SK-N-SH (cell line): ENCODE results near the gene LSM14A. TPM values are rescaled to one million over a fixed set of nuclear protein-coding genes. Genes with fewer than 3 reads are reported as not detected.
A peak's percentile ranks its signal among the peaks of the same experiment; 100 is the strongest.

Experiments
- CTCF ChIA-PET: fragments of 300-600, 350-600 bp; formaldehyde crosslinking; extraction: SDS; loops from one replicate; lab custom pipeline; 2021; lab: Yijun Ruan, JAX
- POLR2A ChIA-PET: fragments of 350-600 bp; sonication (Branson Sonifier 250); formaldehyde crosslinking; extraction: SDS; loops from one replicate; lab custom pipeline; 2020; ENCODE audit warnings: antibody characterized with exemption, inconsistent platforms; lab: Yijun Ruan, JAX
- DNase-seq: peaks from one replicate; pipeline ENCODE4 v3.0.0; 2012
- H2AFZ ChIP-seq: fragments of 200-600 bp; sonication (generic); 2 replicates; pipeline ENCODE4 v1.8.1; 2016; ENCODE audit warnings: antibody characterized with exemption, mild to moderate bottlenecking, low read depth
- H3F3A ChIP-seq: fragments of 200-600 bp; sonication (generic); replicated peaks from 2 replicates; pipeline ENCODE3; 2016; ENCODE audit warnings: antibody characterized with exemption, mild to moderate bottlenecking; ENCODE audit not compliant: insufficient read depth
- H3K27ac ChIP-seq, 2 experiments: fragments of 200-500 bp in 1 of 2; fragments of 200-600 bp in 1 of 2; sonication (Bioruptor generic) in 1 of 2; sonication (generic), shearing (Covaris generic) in 1 of 2; 2 replicates each; pipeline versions ENCODE4 v1.5.1 to v1.6.1; 2014 to 2016; ENCODE audit warnings: low read depth in 2 of 2, inconsistent platforms in 1 of 2, low read length in 1 of 2, mild to moderate bottlenecking in 1 of 2, mixed read lengths in 1 of 2
- H3K27me3 ChIP-seq: fragments of 200-600 bp; sonication (generic), shearing (Covaris generic); 2 replicates; pipeline ENCODE4 v1.6.1; 2016; ENCODE audit warnings: mixed run types; ENCODE audit not compliant: insufficient read depth
- H3K36me3 ChIP-seq, 2 experiments: fragments of 200-500 bp in 1 of 2; fragments of 200-600 bp in 1 of 2; sonication (Bioruptor generic) in 1 of 2; sonication (generic) in 1 of 2; replicated peaks in 1 of 2; 2 replicates each; pipeline versions ENCODE3 to v1.5.1; 2014 to 2016; ENCODE audit warnings: low read length in 1 of 2, mild to moderate bottlenecking in 1 of 2; ENCODE audit not compliant: insufficient read depth in 2 of 2, control insufficient read depth in 1 of 2
- H3K4me1 ChIP-seq, 2 experiments: fragments of 200-500 bp in 1 of 2; fragments of 200-600 bp in 1 of 2; sonication (Bioruptor generic) in 1 of 2; sonication (generic), shearing (Covaris generic) in 1 of 2; 2 replicates each; pipeline versions ENCODE4 v1.5.1 to v1.6.1; 2014 to 2016; ENCODE audit warnings: low read depth in 1 of 2, low read length in 1 of 2, mixed run types in 1 of 2; ENCODE audit not compliant: insufficient read depth in 2 of 2, control insufficient read depth in 1 of 2
- H3K4me2 ChIP-seq: fragments of 200-600 bp; sonication (generic), shearing (Covaris generic); 2 replicates; pipeline ENCODE4 v1.6.1; 2017; ENCODE audit warnings: mixed run types
- H3K4me3 ChIP-seq, 2 experiments: fragments of 200-500 bp in 1 of 2; fragments of 200-600 bp in 1 of 2; sonication (Bioruptor generic) in 1 of 2; sonication (generic), shearing (Covaris generic) in 1 of 2; 2 replicates each; pipeline versions ENCODE4 v1.5.1 to v1.8.1; 2014 to 2016; ENCODE audit warnings: low read depth in 2 of 2, inconsistent platforms in 1 of 2, low read length in 1 of 2, mild to moderate bottlenecking in 1 of 2, mixed read lengths in 1 of 2, moderate library complexity in 1 of 2
- H3K79me2 ChIP-seq: fragments of 200-600 bp; sonication (generic); 2 replicates; pipeline ENCODE4 v1.8.1; 2017; ENCODE audit warnings: mild to moderate bottlenecking; ENCODE audit not compliant: insufficient read depth
- H3K9ac ChIP-seq: fragments of 200-600 bp; sonication (generic); 2 replicates; pipeline ENCODE4 v1.6.1; 2017; ENCODE audit warnings: mixed run types
- H3K9me2 ChIP-seq: fragments of 200-600 bp; sonication (generic); 2 replicates; pipeline ENCODE4 v1.6.1; 2017; ENCODE audit warnings: mixed run types
- H3K9me3 ChIP-seq: fragments of 200-600 bp; sonication (generic); 2 replicates; pipeline ENCODE4 v1.6.1; 2017; ENCODE audit warnings: mixed run types, mild to moderate bottlenecking, moderate library complexity
- H4K20me1 ChIP-seq: fragments of 200-600 bp; sonication (generic); 2 replicates; pipeline ENCODE4 v1.6.1; 2017; ENCODE audit warnings: mild to moderate bottlenecking, mixed run types; ENCODE audit not compliant: insufficient read depth
- CHD2 ChIP-seq: fragments of 150-350 bp; IDR thresholded peaks from 2 replicates; pipeline ENCODE4 v1.6.1; 2018; ENCODE audit warnings: low read length; ENCODE audit not compliant: partially characterized antibody
- EP300 ChIP-seq, 2 experiments: IDR thresholded peaks; 2 replicates each; pipeline versions ENCODE4 v1.4.0 to v1.6.1; 2012; ENCODE audit warnings: borderline replicate concordance in 1 of 2, low read depth in 1 of 2, low read length in 1 of 2
- FOXJ3 ChIP-seq: sonication (generic); formaldehyde crosslinking; IDR thresholded peaks from 2 replicates; pipeline ENCODE4 v1.5.1; 2020; ENCODE audit warnings: mild to moderate bottlenecking, missing genetic modification reagents
- GABPA ChIP-seq: IDR thresholded peaks from 2 replicates; pipeline ENCODE4 v1.4.0; 2012; ENCODE audit warnings: low read depth, mild to moderate bottlenecking
- MEF2A ChIP-seq: IDR thresholded peaks from 2 replicates; pipeline ENCODE4 v1.4.0; 2012; ENCODE audit warnings: low read depth, borderline replicate concordance
- NFIC ChIP-seq: IDR thresholded peaks from 2 replicates; pipeline ENCODE4 v1.4.0; 2012; ENCODE audit warnings: borderline replicate concordance
- RAD21 ChIP-seq: IDR thresholded peaks from 2 replicates; pipeline ENCODE4 v1.6.1; 2012; ENCODE audit warnings: mild to moderate bottlenecking, low read length
- RFX5 ChIP-seq: IDR thresholded peaks from 2 replicates; pipeline ENCODE4 v1.6.1; 2012; ENCODE audit warnings: mild to moderate bottlenecking, improper control_type of control experiment, low read length
- RXRA ChIP-seq: IDR thresholded peaks from 2 replicates; pipeline ENCODE4 v1.4.0; 2012; ENCODE audit warnings: low read depth, mild to moderate bottlenecking, borderline replicate concordance
- TAF1 ChIP-seq: IDR thresholded peaks from 2 replicates; pipeline ENCODE4 v1.6.1; 2012; ENCODE audit warnings: low read depth, mild to moderate bottlenecking, low read length, moderate library complexity, borderline replicate concordance
- TEAD4 ChIP-seq: IDR thresholded peaks from 2 replicates; pipeline ENCODE4 v1.4.0; 2012; ENCODE audit warnings: mild to moderate bottlenecking, borderline replicate concordance; ENCODE audit not compliant: insufficient read depth
- YY1 ChIP-seq: IDR thresholded peaks from 2 replicates; pipeline ENCODE4 v1.4.0; 2012; ENCODE audit warnings: low read depth, mild to moderate bottlenecking
- WGBS: methylation state at CpG from one replicate; pipeline ENCODE4 v1.1.6; 2017; ENCODE audit warnings: low lambda C conversion rate; 5-methylcytosine and 5-hydroxymethylcytosine counted together
- polyA plus RNA-seq, 3 experiments: library from polyadenylated mRNA; depleted of rRNA; stranded (reverse); fragments of >200 nt; gene quantifications; 2 replicates each; pipeline ENCODE4 v1.2.3, GENCODE V29; 2012
- TF ChIP-seq, protein P1 (sequence below): IDR thresholded peaks from 2 replicates; pipeline ENCODE4; 2012
- TF ChIP-seq, protein P2 (sequence below): IDR thresholded peaks from 2 replicates; pipeline ENCODE4 v1.4.0; 2012; ENCODE audit warnings: low read depth, borderline replicate concordance
- TF ChIP-seq, protein P3 (sequence below): IDR thresholded peaks from 2 replicates; pipeline ENCODE4 v1.4.0; 2012; ENCODE audit warnings: low read depth, borderline replicate concordance
- TF ChIP-seq, protein P4 (sequence below): IDR thresholded peaks from 2 replicates; pipeline ENCODE4 v1.6.1; 2012; ENCODE audit warnings: mild to moderate bottlenecking, low read depth, low read length, moderate library complexity

The LSM14A gene
- polyA plus RNA-seq, 1 of the 3 experiments (the other 2 are of a cell fraction), result 87.7 TPM

DNA sequence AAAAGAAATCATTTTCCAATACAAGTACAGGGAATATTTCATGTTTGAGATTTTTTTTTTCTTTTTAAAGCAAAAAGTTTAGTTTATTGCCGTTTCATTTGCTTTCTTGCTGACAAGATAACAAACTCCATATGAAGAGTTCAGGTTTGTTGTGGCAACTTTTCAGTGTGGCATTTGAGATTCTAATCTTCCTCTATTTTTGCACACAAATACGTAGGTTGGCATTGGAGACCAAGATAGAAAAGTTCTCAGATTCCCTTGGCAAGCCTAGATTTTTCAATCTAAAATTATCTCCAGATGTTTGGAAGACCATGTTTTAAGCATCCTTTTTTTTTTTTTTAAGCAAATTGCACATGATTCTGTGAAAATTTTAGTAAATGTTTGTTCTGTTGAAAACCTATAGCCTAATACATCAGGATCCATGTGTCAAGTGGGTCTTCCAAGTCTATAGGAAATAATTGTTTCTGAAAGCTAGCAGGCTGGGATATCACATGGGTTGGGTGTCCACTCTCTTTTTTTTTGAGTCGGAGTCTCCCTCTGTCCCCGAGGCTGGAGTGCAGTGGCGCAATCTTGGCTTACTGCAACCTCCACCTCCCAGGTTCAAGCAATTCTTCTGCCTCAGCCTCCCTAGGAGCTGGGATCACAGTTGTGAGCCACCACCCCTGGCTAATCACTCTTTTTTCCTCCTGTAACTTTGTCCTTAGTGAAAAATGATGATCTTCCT, 84.7 kb downstream of the LSM14A start (continued):
- TF ChIP-seq RFX5, result no peak
- TF ChIP-seq RXRA, result no peak
- no peak for TF ChIP-seq TEAD4
- TF ChIP-seq, protein P1, sequence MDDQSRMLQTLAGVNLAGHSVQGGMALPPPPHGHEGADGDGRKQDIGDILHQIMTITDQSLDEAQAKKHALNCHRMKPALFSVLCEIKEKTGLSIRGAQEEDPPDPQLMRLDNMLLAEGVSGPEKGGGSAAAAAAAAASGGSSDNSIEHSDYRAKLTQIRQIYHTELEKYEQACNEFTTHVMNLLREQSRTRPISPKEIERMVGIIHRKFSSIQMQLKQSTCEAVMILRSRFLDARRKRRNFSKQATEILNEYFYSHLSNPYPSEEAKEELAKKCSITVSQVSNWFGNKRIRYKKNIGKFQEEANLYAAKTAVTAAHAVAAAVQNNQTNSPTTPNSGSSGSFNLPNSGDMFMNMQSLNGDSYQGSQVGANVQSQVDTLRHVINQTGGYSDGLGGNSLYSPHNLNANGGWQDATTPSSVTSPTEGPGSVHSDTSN, result peak; percentile 58
- TF ChIP-seq, protein P2, sequence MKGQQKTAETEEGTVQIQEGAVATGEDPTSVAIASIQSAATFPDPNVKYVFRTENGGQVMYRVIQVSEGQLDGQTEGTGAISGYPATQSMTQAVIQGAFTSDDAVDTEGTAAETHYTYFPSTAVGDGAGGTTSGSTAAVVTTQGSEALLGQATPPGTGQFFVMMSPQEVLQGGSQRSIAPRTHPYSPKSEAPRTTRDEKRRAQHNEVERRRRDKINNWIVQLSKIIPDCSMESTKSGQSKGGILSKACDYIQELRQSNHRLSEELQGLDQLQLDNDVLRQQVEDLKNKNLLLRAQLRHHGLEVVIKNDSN, result no peak
- TF ChIP-seq, protein P3, sequence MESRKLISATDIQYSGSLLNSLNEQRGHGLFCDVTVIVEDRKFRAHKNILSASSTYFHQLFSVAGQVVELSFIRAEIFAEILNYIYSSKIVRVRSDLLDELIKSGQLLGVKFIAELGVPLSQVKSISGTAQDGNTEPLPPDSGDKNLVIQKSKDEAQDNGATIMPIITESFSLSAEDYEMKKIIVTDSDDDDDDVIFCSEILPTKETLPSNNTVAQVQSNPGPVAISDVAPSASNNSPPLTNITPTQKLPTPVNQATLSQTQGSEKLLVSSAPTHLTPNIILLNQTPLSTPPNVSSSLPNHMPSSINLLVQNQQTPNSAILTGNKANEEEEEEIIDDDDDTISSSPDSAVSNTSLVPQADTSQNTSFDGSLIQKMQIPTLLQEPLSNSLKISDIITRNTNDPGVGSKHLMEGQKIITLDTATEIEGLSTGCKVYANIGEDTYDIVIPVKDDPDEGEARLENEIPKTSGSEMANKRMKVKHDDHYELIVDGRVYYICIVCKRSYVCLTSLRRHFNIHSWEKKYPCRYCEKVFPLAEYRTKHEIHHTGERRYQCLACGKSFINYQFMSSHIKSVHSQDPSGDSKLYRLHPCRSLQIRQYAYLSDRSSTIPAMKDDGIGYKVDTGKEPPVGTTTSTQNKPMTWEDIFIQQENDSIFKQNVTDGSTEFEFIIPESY, result no peak
- TF ChIP-seq, all 33 proteins: peak for 6

DNA sequence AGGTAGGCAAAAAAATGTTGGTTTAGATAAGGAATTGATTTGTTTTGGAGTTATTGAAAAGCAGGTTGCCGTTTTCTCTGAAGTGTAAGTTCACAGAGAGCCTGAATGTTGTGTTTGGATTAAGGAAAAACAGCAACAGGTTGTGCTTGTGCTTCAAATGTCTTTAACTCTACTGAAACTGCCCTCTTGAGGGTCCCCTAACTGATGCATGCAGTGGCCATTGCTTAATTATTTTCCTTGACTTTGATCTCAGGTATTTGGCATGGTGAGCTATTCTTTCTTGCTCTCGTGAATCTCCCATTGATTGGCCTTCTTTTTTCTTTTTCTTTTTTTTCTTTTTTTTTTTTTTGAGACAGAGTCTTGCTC, 85.2 kb downstream of the LSM14A start:
- H3F3A ChIP-seq, result peaks cover 17% of the 10 kb centered on the region
- peaks cover 0 to 8% of the 10 kb centered on the region in 2 experiments for H3K36me3 ChIP-seq
- H3K9me3 ChIP-seq, result no peaks in the 10 kb centered on the region
- H3K4me1 ChIP-seq, result peaks cover 12 to 45% of the 10 kb centered on the region in 2 experiments; a peak in 3 of 4 replicates
- no peak for DNase-seq
- H2AFZ ChIP-seq, result no peak overlapping the region
- H3K79me2 ChIP-seq, result peaks cover 71% of the 10 kb centered on the region
- WGBS, result 98% methylated on average over 2 of the region's 2 CpGs
- peak overlapping the region in 1 of 2 experiments; percentile 80; a peak in 2 of 4 replicates for H3K27ac ChIP-seq
- no peak overlapping the region for H3K4me3 ChIP-seq
- H3K4me2 ChIP-seq, result 0 out of 2 replicates have a peak overlapping the region, but pooled peaks have one; percentile 20
- no peaks in the 10 kb centered on the region; the same call in 1 of the 2 replicates for H4K20me1 ChIP-seq
- no peaks in the 10 kb centered on the region for H3K27me3 ChIP-seq
- H3K9me2 ChIP-seq, result no peaks in the 10 kb centered on the region
- ChIA-PET CTCF (no interaction called here), POLR2A (no interaction called here)
- TF ChIP-seq CHD2 (no peak), FOXJ3 (CRISPR knock-in tag) (no peak), TAF1 (no peak), YY1 (no peak), MEF2A (no peak), NFIC (no peak), EP300 (IDR thresholded peaks at IDR 0.05; ENCODE audit: borderline replicate concordance in 1 of 2, low read depth in 1 of 2, low read length in 1 of 2) (no peak), RAD21 (no peak), GABPA (no peak)
- TF ChIP-seq, protein P2, result no peak
- TF ChIP-seq, protein P4, sequence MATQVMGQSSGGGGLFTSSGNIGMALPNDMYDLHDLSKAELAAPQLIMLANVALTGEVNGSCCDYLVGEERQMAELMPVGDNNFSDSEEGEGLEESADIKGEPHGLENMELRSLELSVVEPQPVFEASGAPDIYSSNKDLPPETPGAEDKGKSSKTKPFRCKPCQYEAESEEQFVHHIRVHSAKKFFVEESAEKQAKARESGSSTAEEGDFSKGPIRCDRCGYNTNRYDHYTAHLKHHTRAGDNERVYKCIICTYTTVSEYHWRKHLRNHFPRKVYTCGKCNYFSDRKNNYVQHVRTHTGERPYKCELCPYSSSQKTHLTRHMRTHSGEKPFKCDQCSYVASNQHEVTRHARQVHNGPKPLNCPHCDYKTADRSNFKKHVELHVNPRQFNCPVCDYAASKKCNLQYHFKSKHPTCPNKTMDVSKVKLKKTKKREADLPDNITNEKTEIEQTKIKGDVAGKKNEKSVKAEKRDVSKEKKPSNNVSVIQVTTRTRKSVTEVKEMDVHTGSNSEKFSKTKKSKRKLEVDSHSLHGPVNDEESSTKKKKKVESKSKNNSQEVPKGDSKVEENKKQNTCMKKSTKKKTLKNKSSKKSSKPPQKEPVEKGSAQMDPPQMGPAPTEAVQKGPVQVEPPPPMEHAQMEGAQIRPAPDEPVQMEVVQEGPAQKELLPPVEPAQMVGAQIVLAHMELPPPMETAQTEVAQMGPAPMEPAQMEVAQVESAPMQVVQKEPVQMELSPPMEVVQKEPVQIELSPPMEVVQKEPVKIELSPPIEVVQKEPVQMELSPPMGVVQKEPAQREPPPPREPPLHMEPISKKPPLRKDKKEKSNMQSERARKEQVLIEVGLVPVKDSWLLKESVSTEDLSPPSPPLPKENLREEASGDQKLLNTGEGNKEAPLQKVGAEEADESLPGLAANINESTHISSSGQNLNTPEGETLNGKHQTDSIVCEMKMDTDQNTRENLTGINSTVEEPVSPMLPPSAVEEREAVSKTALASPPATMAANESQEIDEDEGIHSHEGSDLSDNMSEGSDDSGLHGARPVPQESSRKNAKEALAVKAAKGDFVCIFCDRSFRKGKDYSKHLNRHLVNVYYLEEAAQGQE, result no peak
- H3K9ac ChIP-seq, result no peak overlapping the region
